ENCODE data around the gene PHF13.
"Not testable (repeated sequence)": the region's sequence is repeated elsewhere in the genome, so short reads cannot be mapped to it uniquely, and the experiment has no call there.

Gene PHF13

DNA sequence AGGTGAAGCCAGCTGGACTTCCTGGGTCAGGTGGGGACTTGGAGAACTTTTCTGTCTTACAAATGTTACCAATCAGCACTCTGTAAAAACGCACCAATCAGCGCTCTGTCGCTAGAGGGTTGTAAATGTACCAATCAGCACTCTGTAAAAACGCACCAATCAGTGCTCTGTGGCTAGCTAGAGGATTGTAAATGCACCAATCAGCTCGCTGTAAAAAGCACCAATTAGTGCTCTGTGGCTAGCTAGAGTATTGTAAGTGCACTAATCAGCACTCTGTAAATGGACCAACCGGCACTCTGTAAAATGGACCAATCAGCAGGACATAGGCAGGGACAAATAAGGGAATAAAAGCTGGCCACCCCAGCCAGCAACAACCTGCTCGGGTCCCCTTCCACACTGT, 48.9 kb downstream of the PHF13 start:
- H3K4me3 ChIP-seq (ENCODE audit: low read length); H3K27me3 ChIP-seq (ENCODE audit: insufficient read depth, low read length); H3K27ac ChIP-seq (ENCODE audit: low read length); H3K4me1 ChIP-seq (ENCODE audit: insufficient read depth, low read length); H3K9ac ChIP-seq (ENCODE audit: low read depth, low read length); H3K9me3 ChIP-seq (ENCODE audit: insufficient read depth, low read depth, low read length): not testable (repeated sequence)
- H3K36me3 ChIP-seq (ENCODE audit: insufficient read depth, low read depth, low read length) = peaks cover 41% of the 10 kb centered on the region

DNA sequence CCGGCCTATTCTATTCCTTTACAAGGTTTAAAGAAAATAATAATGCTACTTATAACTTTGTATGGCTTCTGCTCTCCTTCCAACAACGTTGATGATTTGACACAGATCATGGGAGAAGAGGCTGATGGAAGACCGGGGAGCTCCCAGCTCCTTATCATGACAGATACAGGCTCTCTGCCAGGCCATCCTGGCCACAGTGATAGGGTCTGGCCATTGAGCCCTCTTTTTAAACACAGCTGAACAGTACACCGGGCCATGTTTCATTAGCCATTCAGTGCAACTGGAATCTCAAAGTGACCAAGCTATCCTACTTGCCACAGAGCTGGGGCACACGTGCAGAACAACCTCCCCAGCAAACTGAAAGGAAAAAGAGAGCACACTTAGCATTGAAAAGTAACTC, 53.2 kb downstream of the PHF13 start:
- no peak overlapping the region for H3K9ac ChIP-seq (ENCODE audit: low read depth, low read length)
- H3K27ac ChIP-seq (ENCODE audit: low read length) = no peak overlapping the region
- no peak overlapping the region for H3K4me3 ChIP-seq (ENCODE audit: low read length)
- no peaks in the 10 kb centered on the region for H3K27me3 ChIP-seq (ENCODE audit: insufficient read depth, low read length)
- H3K4me1 ChIP-seq (ENCODE audit: insufficient read depth, low read length) = no peaks in the 10 kb centered on the region
- H3K9me3 ChIP-seq (ENCODE audit: insufficient read depth, low read depth, low read length) = no peaks in the 10 kb centered on the region
- peaks cover 44% of the 10 kb centered on the region for H3K36me3 ChIP-seq (ENCODE audit: insufficient read depth, low read depth, low read length)

DNA sequence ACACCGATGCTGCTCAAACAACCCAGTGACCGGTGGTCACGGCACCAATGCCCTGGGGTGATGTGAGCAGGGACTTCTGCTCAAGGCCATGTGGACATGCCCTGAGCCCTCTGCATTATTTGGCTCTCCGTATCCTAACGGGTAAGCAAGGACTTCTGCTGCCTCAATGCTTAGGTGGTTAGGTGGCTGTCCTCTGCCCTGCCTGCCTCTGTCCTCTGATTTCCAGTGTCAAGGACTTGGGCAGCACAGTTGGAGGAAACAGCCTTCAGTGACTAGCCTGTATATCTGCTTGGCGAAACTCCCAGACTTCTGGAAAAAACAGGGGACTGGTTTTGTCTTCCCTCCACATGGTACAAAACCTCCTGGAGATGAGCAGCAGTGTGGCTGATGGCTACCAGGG, 53.6 kb downstream of the PHF13 start:
- no peaks in the 10 kb centered on the region for H3K27me3 ChIP-seq (ENCODE audit: insufficient read depth, low read length)
- no peak overlapping the region for H3K4me3 ChIP-seq (ENCODE audit: low read length)
- no peaks in the 10 kb centered on the region for H3K9me3 ChIP-seq (ENCODE audit: insufficient read depth, low read depth, low read length)
- no peaks in the 10 kb centered on the region for H3K4me1 ChIP-seq (ENCODE audit: insufficient read depth, low read length)
- peaks cover 48% of the 10 kb centered on the region for H3K36me3 ChIP-seq (ENCODE audit: insufficient read depth, low read depth, low read length)
- H3K9ac ChIP-seq (ENCODE audit: low read depth, low read length) = no peak overlapping the region
- H3K27ac ChIP-seq (ENCODE audit: low read length) = no peak overlapping the region

DNA sequence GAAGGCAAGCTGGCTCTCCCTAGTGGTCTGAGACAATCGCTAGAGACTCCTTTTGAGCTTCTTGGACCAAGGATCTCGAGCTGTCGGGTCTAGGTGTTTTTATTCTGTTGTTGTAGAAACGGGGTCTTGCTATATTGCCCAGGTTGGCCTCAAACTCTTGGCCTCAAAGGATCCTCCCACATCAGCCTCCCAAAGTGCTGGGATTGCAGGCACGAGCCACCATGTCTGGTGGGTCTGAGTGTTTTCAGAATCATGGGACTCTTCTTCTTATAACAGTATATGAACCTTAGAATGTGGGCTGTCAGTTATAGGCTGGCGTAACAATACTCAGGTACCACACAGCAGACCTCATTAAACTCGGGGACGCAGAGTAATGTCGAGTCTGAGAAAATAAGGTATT, 55.0 kb downstream of the PHF13 start:
- Histone ChIP-seq H3K9me3 (ENCODE audit: insufficient read depth, low read depth, low read length) (no peaks in the 10 kb centered on the region), H3K27ac (ENCODE audit: low read length) (no peak overlapping the region), H3K36me3 (ENCODE audit: insufficient read depth, low read depth, low read length) (peaks cover 54% of the 10 kb centered on the region), H3K9ac (ENCODE audit: low read depth, low read length) (no peak overlapping the region), H3K4me3 (ENCODE audit: low read length) (no peak overlapping the region), H3K4me1 (ENCODE audit: insufficient read depth, low read length) (no peaks in the 10 kb centered on the region), H3K27me3 (ENCODE audit: insufficient read depth, low read length) (no peaks in the 10 kb centered on the region)

DNA sequence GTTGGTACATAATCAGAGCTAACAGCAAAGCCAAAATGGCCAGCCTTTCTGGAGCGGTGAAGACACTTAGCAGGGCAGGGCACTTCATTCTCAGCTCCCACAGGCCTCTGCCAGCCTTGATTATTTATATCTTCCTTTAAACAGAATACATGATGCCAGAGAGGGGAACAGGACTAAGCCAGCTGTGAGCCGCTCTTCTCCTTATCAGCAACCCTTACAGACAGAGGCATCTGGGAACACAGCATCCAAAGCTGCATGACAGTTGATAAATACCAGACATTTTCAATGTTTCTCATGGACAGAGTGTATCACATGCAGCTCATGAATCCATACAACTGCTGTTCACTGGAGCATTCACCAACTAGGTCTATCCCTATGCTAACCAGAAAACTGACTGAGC, 59.0 kb downstream of the PHF13 start:
- Histone ChIP-seq H3K27me3 (ENCODE audit: insufficient read depth, low read length) (no peaks in the 10 kb centered on the region), H3K4me1 (ENCODE audit: insufficient read depth, low read length) (no peaks in the 10 kb centered on the region), H3K9me3 (ENCODE audit: insufficient read depth, low read depth, low read length) (no peaks in the 10 kb centered on the region), H3K9ac (ENCODE audit: low read depth, low read length) (no peak overlapping the region), H3K36me3 (ENCODE audit: insufficient read depth, low read depth, low read length) (peaks cover 65% of the 10 kb centered on the region), H3K4me3 (ENCODE audit: low read length) (no peak overlapping the region), H3K27ac (ENCODE audit: low read length) (no peak overlapping the region)
